GM21619 (cell line): Measurements from ENCODE around the gene HMCN1.

ENCODE experiments used
- ATAC-seq: cut with Tn5 transposase; IDR thresholded peaks from one replicate; pipeline ENCODE4 v1.9.1; 2021; ENCODE audit not compliant: unreplicated experiment

Gene HMCN1

DNA sequence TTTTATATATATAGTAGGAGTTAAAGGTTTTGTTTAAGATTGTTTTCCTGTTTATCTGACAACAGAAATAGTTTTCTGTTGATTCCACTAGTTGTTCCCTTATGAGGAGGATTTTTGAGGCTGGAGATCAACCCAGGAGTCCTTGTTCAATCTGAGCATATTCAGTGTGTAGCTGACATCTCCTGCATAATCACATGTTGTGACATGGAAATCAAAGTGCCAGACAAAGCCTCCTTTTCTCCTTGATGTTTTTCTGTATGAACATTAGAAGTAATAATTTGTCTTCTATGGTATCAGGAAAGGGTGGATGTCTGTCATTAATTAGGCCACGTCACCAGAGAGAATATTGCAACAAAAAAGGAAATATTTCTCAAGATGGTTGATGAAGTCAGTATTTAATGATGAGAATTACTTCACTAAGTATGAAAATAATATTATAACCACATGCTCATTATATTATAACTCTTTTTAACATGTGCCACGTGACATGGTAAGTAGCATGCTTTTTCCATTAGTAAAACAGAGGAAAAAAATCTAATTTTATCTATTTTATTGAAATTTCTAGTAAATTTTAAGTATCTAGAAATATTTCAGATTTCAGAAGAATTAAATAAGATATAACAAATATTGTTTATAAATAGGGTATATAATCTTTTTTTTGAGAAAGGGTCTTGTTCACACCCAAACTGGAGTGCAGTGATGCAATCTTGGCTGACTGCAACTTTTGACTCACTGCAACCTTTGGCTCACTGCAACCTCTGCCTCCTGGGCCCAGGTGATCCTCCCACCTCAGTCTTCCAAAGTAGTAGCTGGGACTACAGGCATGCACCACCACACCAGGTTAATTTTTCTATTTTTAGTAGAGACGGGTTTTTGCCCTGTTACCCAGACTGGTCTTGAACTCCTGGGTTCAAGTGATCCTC, 223.5 kb downstream of the HMCN1 start:
- ATAC-seq: no peak

DNA sequence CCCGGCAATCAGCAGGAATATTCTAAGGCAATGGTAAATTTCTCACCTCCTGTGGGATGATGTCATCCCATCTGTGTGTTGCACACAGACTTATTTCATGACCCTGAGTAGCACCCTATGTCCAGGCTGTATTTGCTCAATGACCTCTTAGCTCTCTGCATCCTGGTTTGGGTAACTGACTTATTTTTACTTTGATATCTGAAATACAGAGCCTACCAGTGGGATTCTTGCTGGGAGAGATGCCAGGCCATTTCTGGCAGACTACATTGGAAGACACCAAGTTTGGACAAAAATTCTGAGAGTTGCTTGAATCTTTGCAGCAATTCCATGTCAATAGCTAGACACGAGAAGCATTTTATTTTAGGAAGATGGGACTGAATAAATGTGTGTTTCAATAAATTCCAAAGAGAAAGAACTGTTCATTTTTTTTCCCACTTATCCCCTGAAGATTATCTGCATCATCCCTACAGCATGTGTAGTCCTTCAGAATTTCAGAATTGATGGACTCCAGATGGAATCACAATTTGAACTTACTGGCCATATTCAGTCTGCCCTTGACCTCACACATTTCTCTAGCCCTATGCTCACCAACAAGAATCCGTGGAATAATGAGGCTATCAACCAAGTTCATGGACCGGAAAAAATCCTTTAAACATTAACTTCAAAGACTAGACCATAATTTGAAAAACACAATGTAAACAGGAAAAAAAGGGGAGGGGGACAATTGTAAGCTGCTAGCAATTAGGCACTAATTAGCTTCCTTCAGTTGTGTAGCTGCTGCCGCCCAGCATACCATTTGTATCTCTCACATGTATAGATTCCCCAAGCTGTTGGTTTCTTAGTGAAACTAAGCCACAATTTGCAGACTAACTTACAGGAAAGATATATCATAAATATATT, 226.5 kb downstream of the HMCN1 start:
- no peak for ATAC-seq

DNA sequence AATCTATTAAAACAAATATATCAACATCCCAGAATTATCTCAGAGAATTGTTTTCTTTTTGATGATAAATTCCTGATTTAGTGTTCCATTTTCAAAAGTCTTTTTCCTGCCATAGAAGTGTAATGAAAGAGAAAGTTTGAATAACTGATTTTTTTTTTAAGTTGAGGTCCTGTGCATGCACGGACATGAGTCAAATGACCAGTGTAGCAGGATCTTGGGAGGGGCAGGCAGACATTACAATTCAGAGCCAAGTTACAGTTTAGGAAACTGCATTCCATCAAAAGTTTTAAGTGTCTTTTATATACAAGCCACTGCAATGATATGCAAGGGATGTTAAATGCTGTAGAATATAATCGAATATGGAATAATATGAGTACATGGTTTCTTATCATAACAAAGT, 227.5 kb downstream of the HMCN1 start:
- ATAC-seq: no peak

DNA sequence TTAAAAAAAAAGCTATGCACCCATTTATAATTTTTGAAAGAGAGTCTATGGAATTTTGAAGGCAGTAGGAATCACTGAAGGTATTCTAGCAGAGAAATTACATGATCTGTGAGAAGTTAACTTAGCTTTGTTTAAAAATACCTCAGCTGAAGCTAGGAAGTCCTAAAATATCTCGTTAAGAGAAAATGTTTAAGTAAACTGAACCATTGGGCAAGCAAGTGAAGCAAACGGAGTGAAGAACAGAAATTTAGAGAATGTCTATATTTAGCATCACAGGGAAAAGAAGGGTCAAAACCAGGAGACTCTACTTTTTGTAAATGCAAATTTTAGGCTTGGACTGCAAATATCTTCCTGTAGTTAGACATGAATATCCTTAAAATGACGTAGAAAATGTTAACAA, 230.8 kb downstream of the HMCN1 start:
- ATAC-seq: no peak

DNA sequence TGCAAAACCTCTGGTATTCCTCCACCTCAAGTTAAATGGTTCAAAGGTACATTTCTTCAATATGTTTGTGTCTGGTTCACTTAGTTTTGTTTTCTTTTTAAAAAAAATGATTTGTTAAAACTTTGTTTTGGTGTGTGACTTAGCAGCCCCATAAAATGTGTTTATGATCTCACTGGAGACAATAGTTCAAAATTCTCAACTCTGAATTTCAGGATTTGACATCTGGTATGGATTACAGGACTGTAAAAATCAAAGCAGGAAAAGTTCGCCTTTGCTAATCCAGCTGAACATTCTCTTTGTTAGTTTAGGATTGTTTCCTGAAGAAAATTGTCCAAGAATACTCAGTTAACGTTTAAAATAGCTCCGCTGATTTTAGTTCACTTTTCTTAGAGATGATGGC, 231.7 kb downstream of the HMCN1 start:
- ATAC-seq: no peak

DNA sequence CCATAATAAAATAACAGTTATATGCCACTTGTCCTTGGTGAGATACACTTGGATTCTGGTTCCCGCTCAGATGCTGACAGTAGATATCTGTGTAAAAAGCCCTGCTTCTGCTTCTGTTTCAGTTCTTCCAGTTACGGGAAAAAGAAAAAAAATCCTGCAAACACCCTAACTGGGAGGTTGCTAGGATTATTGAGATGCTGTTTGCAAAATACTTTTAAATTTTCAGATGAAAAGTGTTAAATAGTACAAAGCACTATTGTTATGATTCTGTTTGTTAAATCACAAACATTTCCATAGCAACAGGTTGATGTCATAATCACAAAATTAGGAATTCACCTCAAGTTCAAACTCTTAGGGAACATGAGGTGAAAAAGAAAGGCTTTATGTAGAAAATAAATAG, 232.3 kb downstream of the HMCN1 start:
- ATAC-seq: no peak

DNA sequence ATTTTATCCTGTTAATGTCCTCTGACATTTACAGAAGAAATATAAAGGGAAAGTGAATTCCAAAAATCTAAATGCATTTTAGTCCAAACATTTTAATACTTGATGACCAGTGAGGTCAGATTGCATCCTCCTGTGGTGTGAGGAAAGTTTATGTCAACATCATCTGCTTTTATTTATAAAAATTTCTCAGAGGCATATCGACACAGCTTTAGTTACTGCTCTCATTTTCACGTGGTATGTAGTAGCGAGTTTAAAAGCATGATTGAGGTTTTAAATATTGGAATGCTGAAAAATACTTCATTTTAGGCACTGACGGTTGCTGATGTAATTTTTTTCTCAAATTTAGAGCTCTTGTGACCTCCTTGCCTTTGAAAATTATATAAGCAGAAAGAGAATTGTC, 234.8 kb downstream of the HMCN1 start:
- ATAC-seq: no peak

DNA sequence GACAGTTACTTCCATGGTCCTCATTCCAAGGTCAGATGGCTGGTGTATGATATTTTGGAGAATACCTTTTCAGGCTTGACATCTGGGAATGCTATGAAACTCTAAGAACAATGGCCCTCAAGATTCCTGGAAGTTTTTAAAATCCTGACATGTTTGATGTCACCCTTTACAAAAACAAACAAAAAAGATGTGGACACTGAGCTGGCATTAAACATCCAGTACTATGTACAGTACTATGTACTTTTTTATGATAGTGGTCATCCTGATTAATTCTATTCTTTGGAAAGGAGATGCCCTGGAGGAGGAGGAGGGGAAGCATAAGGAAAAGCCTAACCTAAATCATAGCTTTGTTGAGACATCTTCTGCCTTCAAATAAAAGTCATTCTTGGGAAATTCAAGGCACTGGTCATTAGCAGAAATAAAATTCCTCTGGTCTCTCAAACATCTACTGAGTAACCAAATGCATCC, 235.4 kb downstream of the HMCN1 start:
- ATAC-seq: no peak

DNA sequence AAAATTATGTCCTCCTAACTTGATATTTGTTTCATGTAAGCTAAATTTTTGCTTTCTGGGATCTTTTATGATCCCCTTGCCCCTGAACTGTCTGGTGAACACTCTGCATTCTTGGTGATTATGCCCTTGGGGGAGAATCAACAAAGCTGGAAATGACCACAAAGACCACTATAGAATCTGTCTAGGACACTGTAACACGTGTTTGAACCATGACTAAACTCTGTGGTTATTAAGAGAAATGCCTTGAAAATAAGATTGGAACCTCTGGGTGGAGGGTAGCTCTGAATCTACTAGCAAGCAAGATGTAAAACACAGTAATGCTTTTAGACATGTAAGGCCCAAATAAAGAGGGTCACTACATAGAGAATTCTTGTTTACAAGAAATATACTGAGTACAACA, 237.5 kb downstream of the HMCN1 start:
- no peak for ATAC-seq

DNA sequence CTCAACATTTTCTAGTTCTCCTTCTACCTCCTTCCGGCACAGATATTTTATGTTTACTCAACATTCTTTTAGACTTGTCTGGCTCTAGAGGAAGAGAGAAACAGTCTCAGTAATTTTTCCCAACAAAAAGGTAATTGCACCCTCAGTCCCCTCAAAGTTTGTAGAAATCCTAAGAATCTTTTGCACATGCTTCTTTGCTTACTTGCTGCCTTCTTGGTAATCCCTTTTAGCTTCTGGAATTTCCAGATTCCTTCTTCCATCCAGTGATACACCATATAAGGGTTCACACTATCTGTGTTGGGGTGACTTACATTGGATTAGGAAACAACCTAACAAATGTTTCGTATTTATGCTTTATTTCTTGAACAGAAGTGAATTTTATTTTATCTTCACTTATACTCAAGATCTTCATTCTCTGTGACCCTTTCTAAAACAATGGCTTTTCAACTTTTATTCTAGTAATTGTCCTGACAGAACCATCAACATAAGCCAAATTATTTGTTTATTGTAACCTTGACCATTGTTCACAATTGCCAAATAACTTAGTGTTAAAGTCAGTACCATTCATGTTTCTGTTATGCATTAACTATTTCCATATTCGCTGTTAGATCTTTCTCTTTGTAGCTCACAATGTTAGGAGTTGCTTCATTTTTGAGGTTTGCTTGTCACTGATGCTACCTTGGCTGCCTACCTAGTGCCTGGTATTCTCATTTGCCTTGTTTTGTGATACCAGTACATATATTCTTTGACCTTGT, 238.1 kb downstream of the HMCN1 start:
- ATAC-seq: no peak

DNA sequence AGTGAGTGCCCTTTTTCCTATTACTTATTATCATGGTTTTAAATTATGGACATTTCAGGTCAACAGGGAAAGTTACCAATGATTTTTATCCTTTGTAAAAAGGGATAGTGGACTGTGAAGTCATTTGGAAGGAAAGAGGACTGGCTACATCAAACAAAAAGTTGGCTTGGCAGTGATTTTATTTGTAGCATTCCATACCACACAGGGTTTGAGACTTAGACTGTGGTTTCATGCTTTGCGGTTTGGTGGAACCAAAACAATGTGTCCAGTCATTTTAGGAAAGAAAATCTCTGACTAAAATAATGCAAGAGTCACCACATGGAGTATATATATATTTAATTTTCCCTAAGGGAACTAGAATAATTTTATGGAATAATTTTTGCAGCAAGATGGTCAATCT, 239.5 kb downstream of the HMCN1 start:
- ATAC-seq: no peak

DNA sequence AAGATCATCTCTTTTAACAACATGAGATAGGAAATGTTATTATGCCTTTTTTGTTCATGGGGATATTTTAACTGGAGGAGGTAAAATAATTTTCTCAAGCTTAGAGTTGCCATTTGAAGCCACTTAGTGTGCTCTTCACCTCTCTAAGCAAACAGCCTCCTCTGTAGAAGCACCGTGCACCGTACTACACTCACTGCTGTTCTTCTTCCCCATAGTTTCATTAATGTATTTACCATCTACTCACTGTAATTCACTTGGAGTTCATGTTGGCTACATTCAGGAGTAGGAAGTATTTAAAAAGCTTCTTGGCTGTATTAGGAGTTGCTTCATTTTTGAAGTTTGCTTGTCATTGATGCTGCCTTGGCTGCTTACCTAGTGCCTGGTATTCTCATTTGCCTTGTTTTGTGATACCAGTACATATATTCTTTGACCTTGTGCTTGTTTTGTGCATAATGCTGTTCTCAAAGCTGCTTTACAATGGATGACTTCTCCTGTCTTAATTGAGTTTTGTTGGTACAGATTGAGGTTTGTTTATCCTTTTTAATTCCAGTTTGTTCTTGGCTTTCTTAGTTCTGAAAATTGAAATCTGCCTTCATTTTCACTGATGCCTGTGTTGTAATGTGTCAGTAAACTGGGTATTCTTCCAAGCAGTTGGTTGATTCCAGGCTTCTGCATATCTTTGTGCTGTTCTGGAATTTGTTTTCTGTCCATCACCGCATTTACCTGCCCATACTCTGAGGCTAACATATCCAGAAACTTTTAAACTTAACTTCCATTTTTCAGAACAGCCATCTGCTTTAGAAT, 240.4 kb downstream of the HMCN1 start:
- no peak for ATAC-seq

DNA sequence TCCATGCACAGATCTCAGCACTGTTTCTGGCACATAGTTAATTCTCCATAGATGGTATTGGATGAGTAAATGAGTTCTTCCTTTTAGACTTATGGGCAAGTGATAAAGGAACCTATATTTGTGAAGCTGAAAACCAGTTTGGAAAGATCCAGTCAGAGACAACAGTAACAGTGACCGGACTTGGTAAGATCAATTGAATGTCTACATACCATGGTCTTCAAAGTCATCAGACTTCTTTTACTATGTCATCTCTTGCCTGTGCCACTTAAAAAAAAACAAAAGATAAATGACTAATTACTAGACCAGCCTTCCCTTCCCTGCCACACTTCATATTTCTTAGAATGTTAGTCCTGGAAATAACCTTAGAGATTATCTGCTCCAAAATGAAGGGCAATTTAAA, 246.7 kb downstream of the HMCN1 start:
- no peak for ATAC-seq

DNA sequence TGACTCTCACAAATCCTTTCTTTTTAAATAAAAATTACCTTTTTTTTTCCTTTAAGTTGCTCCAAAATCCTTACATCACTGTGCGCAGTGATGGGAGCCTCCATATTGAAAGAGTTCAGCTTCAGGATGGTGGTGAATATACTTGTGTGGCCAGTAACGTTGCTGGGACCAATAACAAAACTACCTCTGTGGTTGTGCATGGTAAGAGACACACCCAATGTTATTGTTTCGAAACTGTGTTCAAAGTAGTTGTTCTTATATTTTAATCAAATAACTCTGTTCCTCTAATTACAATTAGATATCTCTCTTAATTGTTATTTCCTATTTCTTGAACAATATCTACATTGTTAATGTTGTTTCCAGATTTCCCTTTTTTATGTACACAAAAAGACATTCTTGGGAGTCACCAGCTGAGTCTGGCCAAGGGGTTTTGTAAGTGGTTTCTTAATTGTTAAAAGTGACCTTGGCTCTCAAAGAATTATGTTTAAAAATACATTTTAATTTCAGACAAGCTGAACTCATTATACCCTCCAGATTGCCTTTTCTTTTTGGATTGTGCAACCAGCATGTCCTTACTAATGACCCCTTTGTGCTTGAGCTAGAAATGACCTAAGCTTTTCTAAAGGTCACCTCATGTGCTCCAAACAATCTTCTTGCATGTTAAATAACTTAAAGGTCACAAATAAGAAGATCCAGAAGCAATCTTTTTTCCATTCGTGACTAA, 250.1 kb downstream of the HMCN1 start:
- ATAC-seq: no peak

DNA sequence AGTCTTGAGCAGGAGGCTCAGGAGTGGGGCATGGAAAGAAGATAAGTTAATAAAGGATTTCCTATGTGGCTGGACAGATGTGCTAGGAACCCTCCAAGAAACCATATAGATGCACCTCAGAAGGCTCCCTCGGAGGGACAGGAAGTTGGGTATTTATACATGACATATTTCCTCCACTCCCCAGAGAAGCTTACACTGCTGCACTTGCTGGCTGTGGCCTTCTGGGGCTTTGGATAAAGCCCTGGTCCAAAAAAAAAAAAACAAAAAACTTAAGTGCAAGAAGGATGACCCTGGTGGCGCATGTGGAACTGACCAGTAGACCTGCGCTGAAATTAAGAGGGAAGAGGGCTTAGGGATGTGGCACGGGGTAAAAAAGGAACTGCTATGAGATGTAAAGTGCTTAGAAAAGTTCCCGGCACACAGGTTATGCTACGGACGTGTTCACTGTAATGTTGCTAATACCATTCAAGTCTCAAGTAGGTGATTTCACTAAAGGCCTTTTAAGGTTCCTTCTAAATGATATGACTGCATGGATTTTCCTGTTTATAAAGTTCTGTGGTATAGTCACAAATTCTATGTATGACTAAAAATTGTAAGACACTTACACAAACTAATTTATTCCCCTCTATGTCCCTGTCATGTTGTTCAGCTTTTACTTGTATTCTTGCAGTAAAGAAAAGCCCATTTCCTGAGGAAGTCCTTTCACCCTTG, 253.6 kb downstream of the HMCN1 start:
- no peak for ATAC-seq

DNA sequence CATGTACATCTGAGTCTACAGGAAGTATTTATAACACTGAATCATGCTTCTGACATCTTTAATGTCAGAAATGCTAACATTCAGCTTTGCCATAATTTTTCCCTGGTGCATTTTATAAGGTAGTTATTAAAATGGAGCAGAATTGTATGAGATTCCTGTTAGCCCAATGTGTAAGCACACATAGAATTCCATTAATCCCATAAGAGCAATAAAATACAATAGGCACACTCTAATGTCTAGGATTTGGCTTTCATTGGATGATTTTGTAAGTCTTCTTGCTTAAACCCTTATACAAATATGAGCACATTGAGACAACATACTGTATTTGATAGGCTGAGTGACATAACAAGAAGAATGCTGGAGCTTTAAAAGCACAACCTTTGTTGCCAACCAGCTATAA, 256.4 kb downstream of the HMCN1 start:
- ATAC-seq: no peak

DNA sequence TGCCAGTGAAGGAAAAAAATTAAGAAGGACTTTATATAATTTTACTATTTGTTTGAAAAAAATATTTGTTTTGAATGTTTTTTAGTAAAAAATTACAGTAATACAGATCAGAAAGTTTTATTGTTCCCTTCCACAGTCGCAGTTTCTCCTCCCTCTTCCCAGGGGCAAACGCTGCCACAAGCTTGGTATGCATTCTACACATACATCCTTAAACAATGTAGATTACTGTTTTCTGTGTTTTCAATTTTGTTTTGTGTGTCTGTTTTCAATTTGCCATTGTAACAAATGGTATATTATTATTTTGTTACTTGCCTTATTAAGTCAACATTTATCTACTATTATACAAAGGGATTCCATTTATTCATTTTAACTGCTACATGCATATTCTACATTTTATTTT, 257.1 kb downstream of the HMCN1 start:
- ATAC-seq: no peak

DNA sequence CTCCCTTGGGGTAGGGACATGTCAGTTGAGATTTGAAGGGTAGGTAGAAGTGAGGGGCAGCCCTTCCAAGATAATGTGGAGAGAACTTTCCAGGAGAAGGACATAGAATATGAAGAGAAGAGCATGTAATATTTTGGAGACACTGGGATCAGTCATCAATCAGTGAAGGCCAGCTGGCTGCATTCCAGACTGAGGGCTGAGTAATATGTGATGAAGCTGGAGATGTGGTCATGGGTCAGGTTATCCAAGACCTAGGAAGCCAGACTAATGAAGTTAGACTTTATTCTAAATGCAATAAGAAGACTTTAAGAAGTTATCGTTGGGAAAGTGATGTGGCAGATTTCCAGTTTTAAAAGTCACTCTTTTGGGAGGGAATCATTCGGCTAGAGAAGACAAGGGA, 262.0 kb downstream of the HMCN1 start:
- no peak for ATAC-seq

DNA sequence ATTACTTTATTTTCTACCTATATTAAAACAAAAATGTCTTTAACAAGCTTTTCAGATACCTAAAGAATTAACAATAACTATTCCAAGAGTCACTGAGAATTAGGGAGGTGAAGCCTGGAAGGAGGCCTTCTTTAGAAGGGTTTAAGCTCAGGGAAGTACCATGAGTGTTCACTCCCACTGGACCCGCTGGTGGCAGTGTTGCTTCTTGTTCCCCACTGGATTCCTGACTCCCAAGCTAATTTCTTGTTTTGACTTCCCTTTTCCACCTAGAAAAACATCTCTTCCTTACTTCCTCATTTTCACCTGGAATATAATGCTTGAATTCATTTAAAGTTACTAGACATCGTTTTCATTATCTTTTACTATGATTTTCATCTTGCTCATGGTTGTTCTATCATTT, 264.2 kb downstream of the HMCN1 start:
- ATAC-seq: no peak
